Vagina (tissue), 2 donors: Measurements from ENCODE around the gene SMCHD1. TPM values are rescaled to one million over a fixed set of nuclear protein-coding genes. Genes with fewer than 3 reads are reported as not detected.

Experiments
- DNase-seq, 2 donors: peaks; one replicate each; pipeline ENCODE4 v3.0.0-alpha.2; 2017; ENCODE audit errors: extremely low spot score in 2 of 2
- H3K27ac ChIP-seq: fragments of 200-600 bp; sonication (generic); one replicate; pipeline ENCODE4 v1.5.1; 2019
- H3K27me3 ChIP-seq: fragments of 200-600 bp; sonication (generic); one replicate; pipeline ENCODE4 v1.5.1; 2019
- H3K36me3 ChIP-seq, 2 donors: fragments of 200-600 bp; sonication (generic); one replicate each; pipeline ENCODE4 v1.5.1; 2017 to 2019
- H3K4me1 ChIP-seq: fragments of 200-600 bp; sonication (generic); one replicate; pipeline ENCODE4 v1.5.1; 2019
- H3K4me3 ChIP-seq, 2 donors: fragments of 200-600 bp; sonication (generic); 1 replicate in 1 of 2; 2 replicates in 1 of 2; pipeline ENCODE4 v1.5.1; 2016 to 2019
- H3K9me3 ChIP-seq: fragments of 200-600 bp; sonication (generic); one replicate; pipeline ENCODE4 v1.5.1; 2019
- POLR2A ChIP-seq, 2 donors: fragments of 450-650 bp; IDR thresholded peaks; one replicate each; pipeline ENCODE4 v1.6.1; 2017; ENCODE audit warnings: antibody characterized with exemption in 2 of 2, mild to moderate bottlenecking in 2 of 2, moderate library complexity in 2 of 2
- POLR2AphosphoS5 ChIP-seq, 2 donors: sonication (generic); formaldehyde crosslinking; IDR thresholded peaks; one replicate each; pipeline ENCODE4 v1.9.0; 2017; ENCODE audit warnings: antibody characterized with exemption in 2 of 2, mild to moderate bottlenecking in 2 of 2, low read depth in 1 of 2; ENCODE audit not compliant: insufficient read depth in 1 of 2
- intact Hi-C: fragments of 100-400 bp; cut with DNase I; formaldehyde crosslinking; loops from one replicate; pipeline ENCODE4 v1.15.1; 2023
- total RNA-seq: library from RNA; depleted of rRNA; stranded (reverse); fragments of >200 nt; gene quantifications from one replicate; pipeline ENCODE4 v1.2.3, GENCODE V29; 2016
- TF ChIP-seq, protein P1 (sequence below), 3 experiments: fragments of 450-650 bp in 2 of 3; fragments of 200-600 bp in 1 of 3; sonication (generic) in 1 of 3; IDR thresholded peaks; one replicate each; pipeline ENCODE4 v1.5.1; 2017 to 2019; ENCODE audit warnings: antibody characterized with exemption in 3 of 3, mild to moderate bottlenecking in 2 of 3, moderate library complexity in 2 of 3

SMCHD1 gene
- total RNA-seq, 1 donor from 2014 or later = 62.4 TPM

DNA sequence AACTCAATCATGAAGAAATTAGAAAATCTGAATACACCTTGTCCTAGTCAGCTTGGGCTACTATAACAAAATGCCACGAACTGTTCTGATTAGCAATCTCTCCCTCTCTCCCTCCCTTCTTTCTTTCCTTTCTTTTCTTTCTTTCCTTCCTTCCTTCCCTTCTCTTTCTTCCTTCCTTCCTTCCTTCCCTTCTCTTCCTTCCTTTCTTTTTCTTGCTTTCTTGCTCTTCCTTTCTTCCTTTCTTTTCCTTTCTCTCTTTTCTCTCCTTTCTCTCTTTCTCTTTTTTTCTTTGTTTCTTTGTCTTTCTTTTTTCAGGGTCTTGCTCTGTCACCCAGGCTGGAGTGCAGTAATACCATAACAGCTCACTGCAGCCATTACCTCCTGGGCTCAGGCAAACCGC is 167.7 kb downstream of the SMCHD1 start:
- peaks cover 6% of the 10 kb centered on the region for H3K4me1 ChIP-seq
- TF ChIP-seq, protein P1, sequence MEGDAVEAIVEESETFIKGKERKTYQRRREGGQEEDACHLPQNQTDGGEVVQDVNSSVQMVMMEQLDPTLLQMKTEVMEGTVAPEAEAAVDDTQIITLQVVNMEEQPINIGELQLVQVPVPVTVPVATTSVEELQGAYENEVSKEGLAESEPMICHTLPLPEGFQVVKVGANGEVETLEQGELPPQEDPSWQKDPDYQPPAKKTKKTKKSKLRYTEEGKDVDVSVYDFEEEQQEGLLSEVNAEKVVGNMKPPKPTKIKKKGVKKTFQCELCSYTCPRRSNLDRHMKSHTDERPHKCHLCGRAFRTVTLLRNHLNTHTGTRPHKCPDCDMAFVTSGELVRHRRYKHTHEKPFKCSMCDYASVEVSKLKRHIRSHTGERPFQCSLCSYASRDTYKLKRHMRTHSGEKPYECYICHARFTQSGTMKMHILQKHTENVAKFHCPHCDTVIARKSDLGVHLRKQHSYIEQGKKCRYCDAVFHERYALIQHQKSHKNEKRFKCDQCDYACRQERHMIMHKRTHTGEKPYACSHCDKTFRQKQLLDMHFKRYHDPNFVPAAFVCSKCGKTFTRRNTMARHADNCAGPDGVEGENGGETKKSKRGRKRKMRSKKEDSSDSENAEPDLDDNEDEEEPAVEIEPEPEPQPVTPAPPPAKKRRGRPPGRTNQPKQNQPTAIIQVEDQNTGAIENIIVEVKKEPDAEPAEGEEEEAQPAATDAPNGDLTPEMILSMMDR (IDR thresholded peaks at IDR 0.05) = no peak
- TF ChIP-seq POLR2A (IDR thresholded peaks at IDR 0.05) (no peak), POLR2AphosphoS5 (IDR thresholded peaks at IDR 0.05; ENCODE audit: insufficient read depth in 1 of 2, low read depth in 1 of 2) (no peak)
- H3K36me3 ChIP-seq = no peaks in the 10 kb centered on the region
- H3K4me3 ChIP-seq = no peak overlapping the region
- H3K27me3 ChIP-seq = no peaks in the 10 kb centered on the region
- no peak overlapping the region for H3K27ac ChIP-seq
- DNase-seq = no peak
- no peaks in the 10 kb centered on the region for H3K9me3 ChIP-seq
- intact Hi-C loops = no loop called here

- Histone ChIP-seq H3K27me3 (no peaks in the 10 kb centered on the region), H3K4me3 (no peak overlapping the region), H3K36me3 (no peaks in the 10 kb centered on the region), H3K4me1 (peaks cover 6% of the 10 kb centered on the region), H3K9me3 (no peaks in the 10 kb centered on the region), H3K27ac (no peak overlapping the region)
- TF ChIP-seq, protein P1 (IDR thresholded peaks at IDR 0.05) = no peak
- no peak for TF ChIP-seq POLR2AphosphoS5 (IDR thresholded peaks at IDR 0.05; ENCODE audit: insufficient read depth in 1 of 2, low read depth in 1 of 2)
- TF ChIP-seq POLR2A (IDR thresholded peaks at IDR 0.05) = no peak
- no peak for DNase-seq
- intact Hi-C loops = no loop called here
These were observed 168.4 kb downstream of the SMCHD1 start for GRCh38 chr18:2823966-2824365.

DNA sequence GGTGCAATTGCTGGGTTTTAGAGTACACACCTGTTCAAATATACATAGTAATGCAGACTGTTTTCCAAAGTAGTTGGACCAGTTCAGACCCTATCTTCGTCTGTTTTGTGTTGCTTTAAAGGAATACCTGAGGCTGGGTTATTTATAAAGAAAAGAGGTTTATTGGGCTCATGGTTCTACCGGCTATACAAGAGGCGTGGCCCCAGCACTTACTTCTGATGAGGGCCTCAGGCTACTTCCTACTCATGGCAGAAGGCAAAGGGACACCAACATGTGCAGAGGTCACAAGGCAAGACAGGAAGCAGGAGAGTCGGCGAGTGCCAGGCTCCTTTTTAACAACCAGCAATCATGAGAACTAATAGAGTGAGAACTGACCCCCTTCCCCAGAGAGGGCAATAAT is 169.3 kb downstream of the SMCHD1 start:
- DNase-seq = no peak
- TF ChIP-seq, protein P1 (IDR thresholded peaks at IDR 0.05) = no peak
- TF ChIP-seq POLR2AphosphoS5 (IDR thresholded peaks at IDR 0.05; ENCODE audit: insufficient read depth in 1 of 2, low read depth in 1 of 2) = no peak
- no peak for TF ChIP-seq POLR2A (IDR thresholded peaks at IDR 0.05)
- intact Hi-C loops = no loop called here

GRCh38 chr18:2825613-2826175 is 170.2 kb downstream of the SMCHD1 start:
- H3K4me3 ChIP-seq = no peak overlapping the region
- intact Hi-C loops = no loop called here
- H3K9me3 ChIP-seq = no peaks in the 10 kb centered on the region
- H3K36me3 ChIP-seq = no peaks in the 10 kb centered on the region
- peaks cover 6% of the 10 kb centered on the region for H3K4me1 ChIP-seq
- H3K27me3 ChIP-seq = no peaks in the 10 kb centered on the region
- H3K27ac ChIP-seq = peak overlapping the region; percentile 38
- DNase-seq = no peak
- TF ChIP-seq POLR2A (IDR thresholded peaks at IDR 0.05) = no peak
- TF ChIP-seq POLR2AphosphoS5 (IDR thresholded peaks at IDR 0.05; ENCODE audit: insufficient read depth in 1 of 2, low read depth in 1 of 2) = no peak
- TF ChIP-seq, protein P1 (IDR thresholded peaks at IDR 0.05) = no peak

More for the DNA sequence above, 169.3 kb downstream of the SMCHD1 start:
- no peaks in the 10 kb centered on the region for H3K36me3 ChIP-seq
- H3K27me3 ChIP-seq = no peaks in the 10 kb centered on the region
- H3K9me3 ChIP-seq = no peaks in the 10 kb centered on the region
- no peak overlapping the region for H3K4me3 ChIP-seq
- no peak overlapping the region for H3K27ac ChIP-seq
- peaks cover 6% of the 10 kb centered on the region for H3K4me1 ChIP-seq

- DNase-seq = peak in 1 of 2 donors; percentile 87
- H3K27ac ChIP-seq = peak overlapping the region; percentile 38
- peaks cover 6% of the 10 kb centered on the region for H3K4me1 ChIP-seq
These were observed 171.1 kb downstream of the SMCHD1 start for GRCh38 chr18:2826581-2826980.

More at GRCh38 chr18:2826581-2826980, 171.1 kb downstream of the SMCHD1 start:
- Histone ChIP-seq H3K9me3 (no peaks in the 10 kb centered on the region), H3K36me3 (no peaks in the 10 kb centered on the region), H3K4me3 (no peak overlapping the region), H3K27me3 (no peaks in the 10 kb centered on the region)
- TF ChIP-seq POLR2AphosphoS5 (IDR thresholded peaks at IDR 0.05; ENCODE audit: insufficient read depth in 1 of 2, low read depth in 1 of 2) = no peak
- TF ChIP-seq, protein P1 (IDR thresholded peaks at IDR 0.05) = no peak
- no peak for TF ChIP-seq POLR2A (IDR thresholded peaks at IDR 0.05)
- intact Hi-C loops = no loop called here
